Activated naive CD8-positive, alpha-beta T cell treated with anti-CD3 and anti-CD28 coated beads, Interleukin-2, amount 50 U/mL, for 24 hours (primary cell): ENCODE measurements around the gene DIDO1.

Experiments
- ATAC-seq: fragments of 150-1000 bp; cut with Tn5 transposase; one replicate; pipeline ENCODE4 v1.10.0; 2021
- DNase-seq: peaks from one replicate; pipeline ENCODE4 v3.0.0; 2021
- H3K27ac Mint-ChIP-seq: one replicate; pipeline ENCODE4 v1.8.0; 2021; ENCODE audit warnings: mild to moderate bottlenecking, mixed read lengths
- H3K27me3 Mint-ChIP-seq: one replicate; pipeline ENCODE4 v1.8.0; 2021; ENCODE audit warnings: mixed read lengths
- H3K36me3 Mint-ChIP-seq: one replicate; pipeline ENCODE4 v1.8.0; 2021; ENCODE audit warnings: low read depth, mixed read lengths
- H3K4me1 Mint-ChIP-seq: one replicate; pipeline ENCODE4 v1.8.0; 2021; ENCODE audit warnings: mixed read lengths
- H3K4me3 Mint-ChIP-seq: one replicate; pipeline ENCODE4 v1.8.0; 2021; ENCODE audit warnings: mild to moderate bottlenecking, moderate library complexity, mixed read lengths
- H3K9me3 Mint-ChIP-seq: one replicate; pipeline ENCODE4 v1.8.0; 2021; ENCODE audit warnings: mixed read lengths

The DIDO1 gene

GRCh38 chr20:62837790-62838127 is 88.5 kb downstream of the DIDO1 start:
- DNase-seq: no peak
- Mint-ChIP-seq H3K36me3 (no peaks in the 10 kb centered on the region), H3K27ac (no peak overlapping the region), H3K27me3 (no peaks in the 10 kb centered on the region), H3K9me3 (no peaks in the 10 kb centered on the region), H3K4me1 (no peaks in the 10 kb centered on the region), H3K4me3 (no peak overlapping the region)
- ATAC-seq: no peak

DNA sequence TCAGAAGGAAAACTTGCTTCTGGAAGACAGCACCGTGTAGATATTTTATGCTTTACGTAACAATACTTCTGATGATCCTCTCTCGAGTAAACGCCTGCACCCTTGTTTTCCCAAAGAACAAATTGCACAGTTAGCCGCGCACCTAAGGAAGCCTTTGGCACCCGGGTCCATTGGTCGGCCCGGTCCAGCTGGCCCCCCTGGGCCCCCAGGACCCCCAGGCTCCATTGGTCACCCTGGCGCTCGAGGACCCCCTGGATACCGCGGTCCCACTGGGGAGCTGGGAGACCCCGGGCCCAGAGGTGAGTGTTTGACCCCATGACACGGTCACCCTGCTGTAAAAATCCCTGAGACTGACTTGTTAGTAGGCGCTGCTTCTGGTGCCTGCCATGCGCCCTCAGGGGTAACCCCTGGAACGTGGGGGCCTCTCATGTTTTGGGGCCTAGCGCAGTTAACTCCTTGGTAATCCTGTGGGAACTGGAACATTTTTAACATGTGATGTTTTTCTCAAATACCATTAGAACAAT is 89.3 kb downstream of the DIDO1 start:
- H3K36me3 Mint-ChIP-seq: no peaks in the 10 kb centered on the region
- H3K27ac Mint-ChIP-seq: no peak overlapping the region
- H3K9me3 Mint-ChIP-seq: no peaks in the 10 kb centered on the region
- H3K27me3 Mint-ChIP-seq: no peaks in the 10 kb centered on the region
- ATAC-seq (no peak), DNase-seq (no peak)
- H3K4me3 Mint-ChIP-seq: no peak overlapping the region
- peaks cover 3% of the 10 kb centered on the region for H3K4me1 Mint-ChIP-seq

DNA sequence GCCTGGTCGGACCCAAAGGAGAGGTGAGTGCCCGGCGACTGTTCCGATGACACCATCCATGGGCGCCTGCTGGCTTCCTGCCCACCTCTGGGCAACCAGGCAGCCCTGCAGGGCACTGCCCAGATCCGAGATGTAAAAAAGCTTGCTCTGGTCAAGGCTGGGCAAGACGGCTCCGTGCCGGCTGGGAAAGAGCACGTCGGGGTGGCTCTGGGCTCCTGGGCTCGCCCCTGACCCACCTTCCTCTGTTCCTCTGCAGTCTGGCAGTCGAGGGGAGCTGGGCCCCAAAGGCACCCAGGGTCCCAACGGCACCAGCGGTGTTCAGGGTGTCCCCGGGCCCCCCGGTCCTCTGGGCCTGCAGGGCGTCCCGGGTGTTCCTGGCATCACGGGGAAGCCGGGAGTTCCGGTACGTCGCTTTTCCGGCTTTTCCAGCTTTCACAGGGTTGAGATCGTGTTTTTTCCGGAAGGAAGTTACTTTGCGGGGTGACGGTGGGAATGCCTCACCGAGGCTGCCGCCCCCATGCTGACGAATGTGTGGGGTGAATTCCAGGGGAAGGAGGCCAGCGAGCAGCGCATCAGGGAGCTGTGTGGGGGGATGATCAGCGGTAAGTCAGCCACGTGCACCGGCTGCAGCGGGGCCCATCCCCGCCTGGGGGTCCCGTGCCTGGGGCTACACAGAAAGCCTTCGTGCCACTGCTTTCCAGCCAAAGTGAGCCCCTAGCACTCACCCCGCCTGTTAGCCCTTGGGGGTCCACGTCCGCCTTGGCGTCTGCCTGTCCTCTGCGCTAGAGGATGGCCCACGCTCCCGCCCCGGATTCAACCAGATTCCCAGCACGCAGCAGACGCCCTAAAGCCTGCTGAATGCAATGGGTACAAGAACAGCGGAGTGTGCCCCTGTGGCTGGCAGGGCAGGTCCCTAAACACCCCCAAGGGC is 90.1 kb downstream of the DIDO1 start:
- Mint-ChIP-seq H3K9me3 (no peaks in the 10 kb centered on the region), H3K27me3 (no peaks in the 10 kb centered on the region), H3K4me1 (peaks cover 5% of the 10 kb centered on the region), H3K36me3 (no peaks in the 10 kb centered on the region), H3K27ac (no peak overlapping the region), H3K4me3 (no peak overlapping the region)
- ATAC-seq (no peak), DNase-seq (no peak)

DNA sequence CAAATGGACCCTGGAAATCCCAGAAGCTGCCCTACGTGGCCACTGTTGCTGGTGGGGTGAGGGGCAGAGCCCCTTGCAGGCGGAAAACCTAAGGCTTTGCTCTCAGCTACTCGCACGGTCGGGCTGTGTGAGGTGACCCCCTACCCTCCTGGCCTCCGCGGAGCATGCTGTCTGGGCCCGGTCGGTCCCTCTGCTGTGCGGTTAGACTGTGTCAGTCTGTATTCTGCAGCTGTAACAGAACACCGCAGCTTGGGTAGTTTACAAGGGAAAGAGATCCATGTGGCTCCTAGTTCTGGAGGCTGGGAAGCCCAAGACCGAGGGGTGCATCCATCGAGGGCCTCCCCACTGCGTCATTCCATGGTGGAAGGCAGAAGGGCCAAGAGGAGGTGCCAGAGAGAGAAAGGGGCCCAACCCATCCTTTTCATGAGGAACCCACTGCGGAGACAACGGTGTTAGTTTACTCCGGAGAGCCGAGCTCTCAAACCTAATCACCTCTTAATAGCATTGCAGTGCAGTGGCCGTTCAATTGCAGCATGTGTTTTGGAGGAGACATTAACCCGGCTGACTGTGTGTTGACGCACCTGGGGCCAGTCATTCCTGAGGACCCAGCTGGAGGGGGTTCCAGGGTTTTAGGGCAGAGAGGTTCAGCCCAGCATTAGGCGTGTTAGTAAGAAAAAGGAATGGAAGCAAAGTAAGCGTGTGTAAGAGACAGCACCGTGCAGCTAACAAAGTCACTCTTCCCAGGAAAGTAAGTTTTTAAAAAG is 91.2 kb downstream of the DIDO1 start:
- ATAC-seq (no peak), DNase-seq (no peak)
- no peak overlapping the region for H3K4me3 Mint-ChIP-seq
- peaks cover 5% of the 10 kb centered on the region for H3K4me1 Mint-ChIP-seq
- H3K36me3 Mint-ChIP-seq: no peaks in the 10 kb centered on the region
- H3K27me3 Mint-ChIP-seq: no peaks in the 10 kb centered on the region
- H3K9me3 Mint-ChIP-seq: no peaks in the 10 kb centered on the region
- H3K27ac Mint-ChIP-seq: no peak overlapping the region

DNA sequence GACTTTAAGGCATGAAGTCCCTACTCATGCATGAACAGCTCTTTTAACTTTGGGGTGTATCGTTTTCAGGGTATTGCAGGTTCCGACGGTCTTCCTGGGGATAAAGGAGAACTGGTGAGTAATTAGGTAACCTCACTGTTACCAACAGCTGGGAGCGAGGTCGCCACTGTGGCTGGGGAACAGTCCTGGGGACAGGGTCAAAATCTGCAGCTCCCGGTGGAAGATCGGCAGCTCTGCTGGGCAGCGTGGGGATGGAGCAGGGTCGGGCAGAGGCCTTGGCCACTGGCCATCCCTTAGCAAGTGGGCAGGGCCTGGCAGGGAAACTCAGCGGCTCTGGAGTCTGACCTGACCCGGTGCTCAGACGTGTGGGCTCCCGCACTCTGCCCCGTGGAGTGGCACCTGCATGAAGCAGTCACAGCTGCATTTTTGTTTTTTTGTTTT is 93.3 kb downstream of the DIDO1 start:
- H3K4me3 Mint-ChIP-seq: no peak overlapping the region
- ATAC-seq (no peak), DNase-seq (no peak)
- H3K4me1 Mint-ChIP-seq: peaks cover 5% of the 10 kb centered on the region
- no peaks in the 10 kb centered on the region for H3K36me3 Mint-ChIP-seq
- no peaks in the 10 kb centered on the region for H3K9me3 Mint-ChIP-seq
- H3K27me3 Mint-ChIP-seq: no peaks in the 10 kb centered on the region
- no peak overlapping the region for H3K27ac Mint-ChIP-seq

DNA sequence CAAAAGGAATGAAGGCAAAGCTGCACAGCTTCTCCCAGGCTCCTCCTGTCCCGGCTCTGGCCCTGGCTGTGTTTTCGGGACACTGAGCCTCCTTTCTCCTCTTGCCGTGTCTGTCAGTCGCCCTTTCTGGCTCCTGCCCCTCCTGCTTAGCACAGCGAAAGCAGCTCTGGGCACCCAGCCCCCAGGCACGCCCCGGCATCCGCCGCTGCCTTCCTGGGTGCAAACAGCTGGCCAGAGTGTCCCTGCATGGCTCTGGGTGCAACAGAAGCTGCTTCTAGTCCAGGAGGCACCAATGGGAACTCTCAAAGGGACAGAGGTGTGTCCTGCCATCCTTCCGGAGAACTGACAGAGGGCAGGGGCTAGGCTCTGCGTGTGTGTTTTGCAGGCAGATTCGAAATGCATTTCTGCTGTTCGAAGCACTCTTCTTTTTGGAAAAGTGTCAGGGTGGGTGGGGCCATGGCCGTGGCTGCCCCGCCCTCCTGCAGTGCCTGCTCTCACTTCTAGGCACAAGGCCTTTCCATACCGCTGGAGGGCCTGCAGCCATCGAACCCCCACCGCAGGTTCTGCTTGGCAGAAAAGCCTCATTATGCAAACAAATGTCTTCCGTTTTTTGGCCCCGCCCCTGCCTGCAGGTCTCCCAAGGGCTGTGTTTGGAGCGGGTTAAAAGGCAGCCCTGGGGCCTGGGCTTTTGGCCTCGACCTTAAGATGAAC is 93.9 kb downstream of the DIDO1 start:
- H3K4me1 Mint-ChIP-seq: peaks cover 5% of the 10 kb centered on the region
- H3K27ac Mint-ChIP-seq: no peak overlapping the region
- no peak overlapping the region for H3K4me3 Mint-ChIP-seq
- ATAC-seq (peak; percentile 55), DNase-seq (no peak)
- no peaks in the 10 kb centered on the region for H3K9me3 Mint-ChIP-seq
- H3K36me3 Mint-ChIP-seq: no peaks in the 10 kb centered on the region
- H3K27me3 Mint-ChIP-seq: no peaks in the 10 kb centered on the region

DNA sequence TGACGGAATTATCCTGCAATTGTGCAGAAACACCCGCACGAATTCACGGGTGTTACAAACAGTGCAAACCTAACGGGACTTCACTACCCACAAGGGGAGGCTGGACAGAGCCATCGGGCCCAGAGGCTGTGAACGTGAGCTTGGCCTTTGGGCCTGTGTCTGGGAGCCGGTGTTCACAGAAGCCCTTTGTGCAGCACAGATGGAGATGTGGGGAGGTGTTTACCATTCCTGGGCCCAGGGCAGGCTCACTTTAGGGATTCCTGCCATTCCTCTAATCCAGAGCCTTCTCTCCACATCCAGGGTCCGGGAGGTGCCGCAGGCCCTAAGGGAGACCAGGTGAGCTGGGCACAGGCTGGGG is 94.5 kb downstream of the DIDO1 start:
- H3K27ac Mint-ChIP-seq: no peak overlapping the region
- ATAC-seq: no peak
- H3K27me3 Mint-ChIP-seq: no peaks in the 10 kb centered on the region
- no peak overlapping the region for H3K4me3 Mint-ChIP-seq
- H3K4me1 Mint-ChIP-seq: peaks cover 5% of the 10 kb centered on the region
- no peaks in the 10 kb centered on the region for H3K36me3 Mint-ChIP-seq
- H3K9me3 Mint-ChIP-seq: no peaks in the 10 kb centered on the region
- no peak for DNase-seq

GRCh38 chr20:62831361-62831788 is 94.9 kb downstream of the DIDO1 start:
- Mint-ChIP-seq H3K9me3 (no peaks in the 10 kb centered on the region), H3K27me3 (no peaks in the 10 kb centered on the region), H3K4me1 (peaks cover 5% of the 10 kb centered on the region), H3K4me3 (no peak overlapping the region), H3K36me3 (no peaks in the 10 kb centered on the region), H3K27ac (no peak overlapping the region)
- ATAC-seq (no peak), DNase-seq (no peak)

DNA sequence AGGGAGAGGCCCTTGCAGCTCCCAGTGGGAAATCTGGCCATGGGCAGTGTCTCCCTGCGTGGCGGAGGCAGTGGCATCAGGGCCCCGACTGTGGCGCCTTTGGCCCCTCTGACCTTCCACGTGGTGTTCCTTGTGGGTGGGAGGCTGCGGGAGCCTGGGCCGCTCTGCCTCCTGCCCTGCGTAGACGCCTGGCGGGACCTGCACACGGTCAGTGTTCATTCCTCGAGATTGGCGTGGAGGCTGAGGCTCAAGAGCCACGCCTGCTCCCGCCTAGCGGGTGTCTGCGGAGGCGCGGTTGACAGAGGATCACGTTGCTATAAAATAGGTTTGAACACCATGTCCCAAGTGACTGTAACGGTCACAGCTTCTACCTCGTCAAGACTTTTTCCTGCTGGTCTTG is 95.5 kb downstream of the DIDO1 start:
- H3K4me1 Mint-ChIP-seq: peaks cover 5% of the 10 kb centered on the region
- H3K36me3 Mint-ChIP-seq: no peaks in the 10 kb centered on the region
- DNase-seq (no peak), ATAC-seq (no peak)
- H3K27ac Mint-ChIP-seq: no peak overlapping the region
- H3K4me3 Mint-ChIP-seq: no peak overlapping the region
- H3K9me3 Mint-ChIP-seq: no peaks in the 10 kb centered on the region
- no peaks in the 10 kb centered on the region for H3K27me3 Mint-ChIP-seq

GRCh38 chr20:62830251-62830650 is 96.1 kb downstream of the DIDO1 start:
- Mint-ChIP-seq H3K4me3 (no peak overlapping the region), H3K9me3 (no peaks in the 10 kb centered on the region), H3K27me3 (no peaks in the 10 kb centered on the region), H3K36me3 (no peaks in the 10 kb centered on the region), H3K4me1 (peaks cover 5% of the 10 kb centered on the region), H3K27ac (no peak overlapping the region)
- DNase-seq (no peak), ATAC-seq (no peak)

- peaks cover 5% of the 10 kb centered on the region for H3K4me1 Mint-ChIP-seq
- no peaks in the 10 kb centered on the region for H3K9me3 Mint-ChIP-seq
- H3K27ac Mint-ChIP-seq: no peak overlapping the region
- no peaks in the 10 kb centered on the region for H3K27me3 Mint-ChIP-seq
- no peak for DNase-seq
- no peaks in the 10 kb centered on the region for H3K36me3 Mint-ChIP-seq
- ATAC-seq: no peak
- no peak overlapping the region for H3K4me3 Mint-ChIP-seq
These were observed 96.8 kb downstream of the DIDO1 start for GRCh38 chr20:62829231-62830230.

DNA sequence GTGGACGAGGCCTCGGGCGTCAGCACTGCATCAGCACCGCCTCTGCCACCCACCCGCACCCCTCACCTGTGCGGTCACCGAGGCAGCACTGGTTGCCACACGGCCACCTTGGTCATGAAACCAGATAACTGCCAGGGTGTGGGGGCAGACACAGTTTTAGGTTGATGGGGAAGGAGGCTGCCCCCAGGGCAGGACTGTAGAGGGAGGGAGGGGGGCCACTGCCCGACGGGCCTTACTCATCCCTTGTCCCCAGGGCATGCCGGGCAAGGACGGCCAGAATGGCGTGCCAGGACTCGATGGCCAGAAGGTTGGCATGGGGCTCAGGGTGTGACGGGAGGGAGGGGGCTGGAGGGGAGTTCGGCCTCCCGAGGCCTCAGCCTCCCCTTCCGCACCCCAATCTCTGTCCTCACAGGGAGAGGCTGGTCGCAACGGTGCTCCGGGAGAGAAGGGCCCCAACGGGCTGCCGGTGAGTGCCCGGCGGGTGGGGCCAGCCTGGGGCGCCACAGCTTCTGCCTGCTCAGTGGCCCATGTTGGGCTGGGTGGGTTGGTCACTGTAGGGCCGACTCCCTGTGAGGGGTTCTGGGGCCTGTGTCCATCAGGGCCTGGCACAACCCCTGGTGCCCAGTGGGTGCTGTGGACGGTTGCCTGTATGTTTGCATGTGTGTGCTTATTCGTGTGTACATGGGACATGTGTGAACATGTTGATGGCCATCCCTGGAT is 97.6 kb downstream of the DIDO1 start:
- DNase-seq (no peak), ATAC-seq (no peak)
- Mint-ChIP-seq H3K4me1 (peaks cover 5% of the 10 kb centered on the region), H3K27ac (no peak overlapping the region), H3K27me3 (no peaks in the 10 kb centered on the region), H3K36me3 (no peaks in the 10 kb centered on the region), H3K4me3 (no peak overlapping the region), H3K9me3 (no peaks in the 10 kb centered on the region)

- Mint-ChIP-seq H3K9me3 (no peaks in the 10 kb centered on the region), H3K36me3 (no peaks in the 10 kb centered on the region), H3K4me1 (peaks cover 6% of the 10 kb centered on the region), H3K27ac (no peak overlapping the region), H3K4me3 (no peak overlapping the region), H3K27me3 (no peaks in the 10 kb centered on the region)
- no peak for ATAC-seq
- no peak for DNase-seq
These were observed 98.3 kb downstream of the DIDO1 start for GRCh38 chr20:62828051-62828450.
